Mucosa of rectum (tissue), 2 donors: ENCODE data around the gene S1PR2.
"Not testable (repeated sequence)": the region's sequence is repeated elsewhere in the genome, so short reads cannot be mapped to it uniquely, and the experiment has no call there.

Source experiments
- H3K27ac ChIP-seq, 2 donors: one replicate each; pipeline ENCODE4 v1.7.0; 2013; ENCODE audit warnings: inconsistent platforms in 2 of 2, low read depth in 2 of 2, low read length in 2 of 2
- H3K27me3 ChIP-seq, 2 donors: one replicate each; pipeline ENCODE4 v1.7.0; 2013; ENCODE audit warnings: low read length in 2 of 2; ENCODE audit not compliant: control insufficient read depth in 2 of 2, insufficient read depth in 2 of 2
- H3K36me3 ChIP-seq, 2 donors: one replicate each; pipeline ENCODE4 v1.7.0; 2013; ENCODE audit warnings: low read length in 2 of 2; ENCODE audit not compliant: control insufficient read depth in 2 of 2, insufficient read depth in 2 of 2
- H3K4me1 ChIP-seq, 2 donors: one replicate each; pipeline ENCODE4 v1.7.0; 2013; ENCODE audit warnings: low read length in 2 of 2, mild to moderate bottlenecking in 1 of 2; ENCODE audit not compliant: control insufficient read depth in 2 of 2, insufficient read depth in 2 of 2
- H3K4me3 ChIP-seq, 2 donors: one replicate each; pipeline ENCODE4 v1.7.0; 2013; ENCODE audit warnings: low read length in 2 of 2
- H3K9ac ChIP-seq, 2 donors: one replicate each; pipeline ENCODE4 v1.7.0; 2013; ENCODE audit warnings: low read length in 2 of 2, low read depth in 1 of 2, mild to moderate bottlenecking in 1 of 2
- H3K9me3 ChIP-seq, 2 donors: one replicate each; pipeline ENCODE4 v1.7.0; 2013; ENCODE audit warnings: low read length in 2 of 2; ENCODE audit not compliant: control insufficient read depth in 2 of 2
- donor health status: healthy.
- donor health status: Normal muscosa, but diverticular disease.

Gene S1PR2

DNA sequence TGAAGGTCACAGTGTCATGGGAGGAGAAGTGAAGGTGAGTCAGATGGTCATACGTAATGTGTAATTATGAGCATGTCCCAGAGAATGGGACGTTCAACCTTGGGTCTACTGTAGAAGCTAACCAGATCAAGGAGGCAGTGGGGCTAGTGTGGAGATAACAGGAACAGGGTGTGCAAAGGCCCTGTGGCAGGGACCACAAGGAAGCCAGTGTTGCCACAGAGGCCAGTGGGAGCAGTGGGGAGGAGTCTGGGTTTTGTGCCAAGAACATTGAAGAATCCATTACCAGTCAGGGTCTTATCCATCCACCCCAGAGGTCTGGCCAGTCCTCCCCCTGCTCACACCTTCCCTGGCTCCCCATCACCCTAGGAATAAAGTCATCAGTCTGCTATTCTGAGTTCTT is 24.2 kb upstream of the S1PR2 start:
- Histone ChIP-seq H3K9me3 (no peaks in the 10 kb centered on the region), H3K9ac (no peak overlapping the region), H3K4me1 (peaks cover 17 to 18% of the 10 kb centered on the region in 2 donors), H3K4me3 (no peak overlapping the region), H3K27me3 (no peaks in the 10 kb centered on the region), H3K27ac (no peak overlapping the region), H3K36me3 (peaks cover 25 to 38% of the 10 kb centered on the region in 2 donors)

DNA sequence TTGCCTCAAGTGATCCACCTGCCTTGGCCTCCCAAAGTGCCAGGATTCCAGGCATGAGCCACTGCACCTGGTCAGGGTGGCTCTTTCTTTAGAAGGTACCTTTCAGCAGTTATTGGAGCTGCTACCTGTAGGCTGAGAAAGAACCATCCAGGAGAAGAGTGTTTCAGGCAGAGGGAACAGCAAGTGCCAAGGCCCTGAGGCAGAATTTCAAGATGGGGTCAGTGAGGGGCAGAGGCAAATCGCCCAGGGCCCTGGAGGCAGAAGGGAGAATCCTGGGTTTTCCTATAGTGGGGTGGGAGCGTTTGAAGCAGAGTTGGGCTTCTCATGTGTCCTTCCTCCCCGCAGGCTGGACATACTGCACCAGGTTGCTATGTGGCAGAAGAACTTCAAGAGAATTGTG is 23.1 kb upstream of the S1PR2 start:
- H3K4me1 ChIP-seq = peaks cover 8 to 12% of the 10 kb centered on the region in 2 donors

DNA sequence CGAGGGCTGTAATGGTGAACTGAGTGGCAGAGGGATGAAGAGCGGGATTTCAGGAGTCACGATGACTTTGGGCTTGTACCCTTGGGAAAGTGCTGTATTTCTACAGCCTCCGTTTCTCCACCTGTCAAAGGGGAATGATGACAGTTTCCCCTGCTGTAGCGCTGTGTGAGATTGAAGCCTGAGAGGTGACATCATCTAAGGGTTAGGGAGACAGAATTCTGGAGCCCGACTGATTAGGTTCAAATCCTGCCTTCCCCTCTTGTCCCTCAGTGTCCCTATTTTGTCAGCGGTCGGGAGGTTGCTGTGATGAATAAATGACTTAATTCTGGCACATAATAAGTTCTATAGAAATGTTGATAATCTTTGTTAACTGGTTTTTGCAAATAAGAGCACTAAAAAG is 21.6 kb upstream of the S1PR2 start:
- peak overlapping the region in 1 of 2 donors; percentile 86 for H3K27ac ChIP-seq
- no peaks in the 10 kb centered on the region for H3K9me3 ChIP-seq

More for the DNA sequence above, 23.1 kb upstream of the S1PR2 start:
- Histone ChIP-seq H3K9me3 (no peaks in the 10 kb centered on the region), H3K27ac (no peak overlapping the region), H3K36me3 (peaks cover 25 to 38% of the 10 kb centered on the region in 2 donors), H3K4me3 (no peak overlapping the region), H3K9ac (no peak overlapping the region), H3K27me3 (no peaks in the 10 kb centered on the region)

DNA sequence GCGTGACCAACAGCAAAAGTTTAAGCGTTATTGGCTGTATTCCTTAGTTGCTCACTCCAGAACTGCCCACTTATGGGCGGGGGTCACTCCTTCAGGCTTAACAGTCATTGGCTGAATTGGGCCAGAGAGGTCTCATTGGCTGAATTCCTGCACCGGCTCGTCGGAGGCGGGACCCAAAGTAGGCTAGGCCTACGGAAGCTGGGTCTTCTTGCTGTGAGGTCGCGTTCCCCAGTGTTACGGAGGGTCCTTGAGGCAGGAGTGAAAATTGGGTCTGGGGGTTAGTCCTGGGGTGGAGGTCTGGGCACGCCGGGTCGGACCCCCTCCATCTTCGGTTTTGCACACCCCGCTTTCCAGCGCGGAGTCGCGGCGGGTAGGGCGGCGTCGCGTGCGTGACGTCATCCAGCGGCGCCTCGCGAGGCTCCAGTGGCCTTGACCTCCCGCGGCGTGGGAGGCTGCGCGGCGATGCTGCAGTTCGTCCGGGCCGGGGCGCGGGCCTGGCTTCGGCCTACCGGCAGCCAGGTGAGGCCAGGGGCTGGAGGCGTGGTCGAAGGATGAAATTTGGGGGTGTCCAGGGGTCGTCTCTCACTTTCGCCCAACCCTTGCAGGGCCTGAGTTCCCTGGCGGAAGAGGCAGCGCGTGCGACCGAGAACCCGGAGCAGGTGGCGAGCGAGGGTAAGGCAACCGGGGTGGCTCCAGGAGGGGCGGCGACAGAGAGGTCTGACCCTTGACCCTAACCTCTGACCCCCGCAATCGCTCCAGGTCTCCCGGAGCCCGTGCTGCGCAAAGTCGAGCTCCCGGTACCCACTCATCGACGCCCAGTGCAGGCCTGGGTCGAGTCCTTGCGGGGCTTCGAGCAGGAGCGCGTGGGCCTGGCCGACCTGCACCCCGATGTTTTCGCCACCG is 20.9 kb upstream of the S1PR2 start, which contains the start of gene MRPL4:
Gene MRPL4 (plus strand): TSS at position 423 of the 903 bp plus-strand sequence. CDS start 40 bp downstream, at position 463.
- H3K9ac ChIP-seq = peak within 1 kb of the TSS; percentile 92 to 97

More for the DNA sequence above, 21.6 kb upstream of the S1PR2 start:
- peaks cover 8 to 9% of the 10 kb centered on the region in 2 donors for H3K4me1 ChIP-seq
- H3K4me3 ChIP-seq = peak overlapping the region; percentile 93 to 98
- peaks cover 20 to 29% of the 10 kb centered on the region in 2 donors for H3K36me3 ChIP-seq
- peak overlapping the region; percentile 92 to 97 for H3K9ac ChIP-seq
- no peaks in the 10 kb centered on the region for H3K27me3 ChIP-seq

DNA sequence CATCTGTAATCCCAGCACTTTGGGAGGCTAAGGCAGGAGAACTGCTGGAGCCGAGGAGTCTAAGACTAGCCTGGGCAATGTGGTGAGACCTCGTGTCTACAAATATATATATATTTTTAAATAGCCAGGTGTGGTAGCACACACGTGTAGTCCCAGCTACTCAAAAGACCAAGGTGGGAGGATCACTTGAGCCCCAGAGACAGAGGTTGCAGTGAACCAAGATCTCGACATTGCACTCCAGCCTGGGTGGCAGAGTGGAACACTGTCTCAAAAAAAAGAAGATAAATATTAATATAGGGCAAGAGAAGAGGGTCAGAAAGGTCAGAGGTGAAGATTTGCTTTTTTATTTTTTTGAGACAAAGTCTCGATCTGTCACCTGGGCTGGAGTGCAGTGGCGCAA is 15.4 kb upstream of the S1PR2 start:
- Histone ChIP-seq H3K27me3 (no peaks in the 10 kb centered on the region), H3K4me3 (no peak overlapping the region), H3K27ac (no peak overlapping the region), H3K4me1 (peaks cover 0 to 7% of the 10 kb centered on the region in 2 donors), H3K36me3 (no peaks in the 10 kb centered on the region), H3K9me3 (no peaks in the 10 kb centered on the region), H3K9ac (no peak overlapping the region)

More for the DNA sequence above, 20.9 kb upstream of the S1PR2 start, which contains the start of gene MRPL4:
- H3K4me3 ChIP-seq = peak within 1 kb of the TSS; percentile 93 to 98
- peaks cover 8 to 9% of the 10 kb centered on the region in 2 donors for H3K4me1 ChIP-seq
- peaks cover 14 to 23% of the 10 kb centered on the region in 2 donors for H3K36me3 ChIP-seq
- H3K27me3 ChIP-seq = no peaks in the 10 kb centered on the region
- peak within 1 kb of the TSS; percentile 86 to 88 for H3K27ac ChIP-seq
- no peaks in the 10 kb centered on the region for H3K9me3 ChIP-seq

DNA sequence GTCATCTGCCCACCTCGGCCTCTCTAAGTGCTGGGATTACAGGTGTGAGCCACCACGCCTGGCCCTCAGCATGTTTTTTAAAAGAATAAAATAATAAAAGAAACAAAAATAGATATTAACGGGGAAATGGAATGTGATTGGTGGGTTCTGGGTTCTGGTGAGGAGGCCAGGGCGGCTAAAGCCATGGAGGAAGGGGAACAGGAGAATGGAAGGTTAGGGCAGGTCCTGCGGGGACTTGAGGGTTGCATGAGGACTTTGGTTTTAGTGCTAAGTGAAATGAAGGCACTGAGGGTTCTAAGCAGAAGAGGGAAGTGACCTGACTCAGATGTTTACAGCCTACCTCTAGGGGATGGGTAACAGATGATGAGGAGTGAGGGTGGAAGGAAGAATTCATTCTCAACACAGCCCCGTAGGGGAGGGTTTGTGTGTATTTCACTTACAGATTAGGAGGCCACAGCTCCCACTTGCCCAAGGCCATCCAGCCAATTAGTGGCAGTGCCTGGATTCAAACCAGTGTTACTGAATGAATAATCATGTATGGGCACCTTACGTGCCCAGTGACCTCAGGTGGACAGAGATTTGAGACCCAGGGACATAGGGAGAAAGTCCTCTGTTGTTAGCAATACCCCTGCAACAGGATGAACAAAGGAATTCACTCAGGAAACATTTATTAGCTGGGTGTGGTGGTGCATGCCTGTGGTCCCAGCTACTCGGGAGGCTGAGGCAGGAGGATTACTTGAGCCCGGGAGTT is 14.2 kb upstream of the S1PR2 start:
- H3K4me1 ChIP-seq = peaks cover 0 to 4% of the 10 kb centered on the region in 2 donors
- H3K27ac ChIP-seq = no peak overlapping the region
- no peaks in the 10 kb centered on the region for H3K9me3 ChIP-seq
- no peaks in the 10 kb centered on the region for H3K36me3 ChIP-seq
- H3K4me3 ChIP-seq = no peak overlapping the region
- H3K9ac ChIP-seq = no peak overlapping the region
- H3K27me3 ChIP-seq = no peaks in the 10 kb centered on the region

DNA sequence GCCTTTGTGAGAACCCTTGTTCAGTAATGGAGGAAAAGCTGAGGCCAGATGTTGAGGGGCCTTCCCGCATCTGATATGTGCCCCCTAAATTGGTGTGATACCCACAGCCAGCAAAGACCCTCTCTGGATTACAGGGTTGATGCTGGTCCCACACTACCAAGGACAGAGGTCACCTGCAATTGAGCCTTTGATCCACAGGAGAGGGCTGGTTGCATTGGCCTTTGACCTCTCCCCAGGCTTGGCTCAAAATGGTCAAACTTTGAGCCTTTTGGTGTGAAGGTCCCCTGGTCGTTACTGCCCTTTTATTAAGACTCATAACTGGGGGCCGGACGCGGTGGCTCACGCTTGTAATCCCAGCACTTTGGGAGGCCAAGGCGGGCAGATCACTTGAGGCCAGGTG is 12.5 kb upstream of the S1PR2 start:
- Histone ChIP-seq H3K36me3 (no peaks in the 10 kb centered on the region), H3K27me3 (no peaks in the 10 kb centered on the region), H3K9me3 (no peaks in the 10 kb centered on the region), H3K9ac (no peak overlapping the region), H3K27ac (no peak overlapping the region), H3K4me1 (peaks cover 2 to 4% of the 10 kb centered on the region in 2 donors), H3K4me3 (no peak overlapping the region)

DNA sequence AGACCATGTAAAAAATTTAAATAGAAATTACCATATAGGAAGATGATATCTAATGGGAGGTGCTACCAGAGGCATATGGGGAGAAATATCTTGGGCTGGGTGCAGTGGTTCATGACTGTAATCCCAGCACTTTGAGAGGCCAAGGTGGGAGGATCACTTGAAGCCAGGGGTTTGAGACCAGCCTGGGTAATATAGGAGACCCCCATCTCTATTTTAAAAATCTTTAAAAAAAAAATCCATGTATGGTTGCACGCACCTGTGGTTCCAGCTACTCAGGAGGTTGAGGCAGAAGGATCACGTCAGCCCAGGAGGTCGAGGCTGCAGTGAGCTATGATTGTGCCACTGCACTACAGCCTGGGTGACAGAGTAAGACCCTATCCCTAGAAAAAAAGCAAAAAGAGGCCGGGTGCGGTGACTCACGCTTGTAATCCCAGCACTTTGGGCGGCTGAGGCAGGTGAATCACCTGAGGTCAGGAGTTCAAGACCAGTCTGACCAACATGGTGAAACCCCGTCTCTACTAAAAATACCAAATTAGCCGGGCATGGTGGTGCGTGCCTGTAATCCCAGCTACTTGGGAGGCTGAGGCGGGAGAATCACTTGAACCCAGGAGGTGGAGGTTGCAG is 10.8 kb upstream of the S1PR2 start:
- H3K9ac ChIP-seq, H3K27me3 ChIP-seq, H3K4me3 ChIP-seq, H3K4me1 ChIP-seq, H3K27ac ChIP-seq, H3K9me3 ChIP-seq, H3K36me3 ChIP-seq: not testable (repeated sequence)

DNA sequence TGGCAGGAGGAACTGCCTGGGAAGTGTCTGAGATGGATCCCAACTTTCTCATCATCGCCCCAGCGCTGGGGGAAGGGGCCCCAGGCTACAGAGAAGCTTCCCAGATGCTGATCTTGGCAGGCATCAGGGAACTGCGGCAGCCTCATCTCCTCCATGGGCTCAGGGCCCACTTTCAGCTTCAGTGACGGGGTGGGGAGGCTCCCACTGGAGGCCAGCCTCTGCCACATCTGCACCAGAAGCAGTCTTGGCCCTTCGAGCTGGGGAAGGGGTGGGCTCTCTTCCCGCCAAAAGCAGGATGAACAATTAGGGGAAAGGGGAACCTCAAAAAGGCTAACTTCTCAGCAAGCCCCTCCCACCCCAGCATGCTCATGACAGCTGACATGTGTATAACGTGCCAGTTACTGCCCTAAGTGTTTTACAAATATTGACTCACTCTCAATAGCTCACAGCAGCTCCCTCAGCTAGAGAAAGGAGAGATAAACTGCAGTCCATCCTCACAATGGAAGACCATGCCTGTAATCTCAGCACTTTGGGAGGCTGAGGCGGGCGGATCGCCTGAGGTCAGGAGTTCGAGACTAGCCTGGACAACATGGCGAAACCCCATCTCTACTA is 7.1 kb upstream of the S1PR2 start:
- Histone ChIP-seq H3K4me1 (peaks cover 5 to 9% of the 10 kb centered on the region in 2 donors), H3K9me3 (no peaks in the 10 kb centered on the region), H3K36me3 (no peaks in the 10 kb centered on the region), H3K9ac (peak overlapping the region in 1 of 2 donors; percentile 25), H3K27me3 (no peaks in the 10 kb centered on the region), H3K27ac (peak overlapping the region; percentile 64 to 67), H3K4me3 (no peak overlapping the region)
